HUES6 (cell line): ENCODE data around the gene SLC13A4.
A peak's percentile ranks its signal among the peaks of the same experiment; 100 is the strongest.

Experiments
- H3K27ac ChIP-seq: 2 replicates; pipeline ENCODE4 v1.7.0; 2013; ENCODE audit warnings: low read depth, mild to moderate bottlenecking, low read length, inconsistent platforms
- H3K27me3 ChIP-seq: 2 replicates; pipeline ENCODE4 v1.6.1; 2013; ENCODE audit warnings: low read length; ENCODE audit not compliant: control insufficient read depth, insufficient read depth
- H3K36me3 ChIP-seq: 2 replicates; pipeline ENCODE4 v1.6.1; 2013; ENCODE audit warnings: low read length; ENCODE audit not compliant: control insufficient read depth, insufficient read depth
- H3K4me1 ChIP-seq: 2 replicates; pipeline ENCODE4 v1.6.1; 2013; ENCODE audit warnings: low read length; ENCODE audit not compliant: control insufficient read depth, insufficient read depth
- H3K4me3 ChIP-seq: 2 replicates; pipeline ENCODE4 v1.5.1; 2013; ENCODE audit warnings: low read depth, low read length
- H3K9ac ChIP-seq: one replicate; pipeline ENCODE4 v1.6.1; 2013; ENCODE audit warnings: mild to moderate bottlenecking, low read length
- H3K9me3 ChIP-seq: 2 replicates; pipeline ENCODE4 v1.6.1; 2013; ENCODE audit warnings: low read depth, low read length; ENCODE audit not compliant: control insufficient read depth, insufficient read depth

SLC13A4 gene

DNA sequence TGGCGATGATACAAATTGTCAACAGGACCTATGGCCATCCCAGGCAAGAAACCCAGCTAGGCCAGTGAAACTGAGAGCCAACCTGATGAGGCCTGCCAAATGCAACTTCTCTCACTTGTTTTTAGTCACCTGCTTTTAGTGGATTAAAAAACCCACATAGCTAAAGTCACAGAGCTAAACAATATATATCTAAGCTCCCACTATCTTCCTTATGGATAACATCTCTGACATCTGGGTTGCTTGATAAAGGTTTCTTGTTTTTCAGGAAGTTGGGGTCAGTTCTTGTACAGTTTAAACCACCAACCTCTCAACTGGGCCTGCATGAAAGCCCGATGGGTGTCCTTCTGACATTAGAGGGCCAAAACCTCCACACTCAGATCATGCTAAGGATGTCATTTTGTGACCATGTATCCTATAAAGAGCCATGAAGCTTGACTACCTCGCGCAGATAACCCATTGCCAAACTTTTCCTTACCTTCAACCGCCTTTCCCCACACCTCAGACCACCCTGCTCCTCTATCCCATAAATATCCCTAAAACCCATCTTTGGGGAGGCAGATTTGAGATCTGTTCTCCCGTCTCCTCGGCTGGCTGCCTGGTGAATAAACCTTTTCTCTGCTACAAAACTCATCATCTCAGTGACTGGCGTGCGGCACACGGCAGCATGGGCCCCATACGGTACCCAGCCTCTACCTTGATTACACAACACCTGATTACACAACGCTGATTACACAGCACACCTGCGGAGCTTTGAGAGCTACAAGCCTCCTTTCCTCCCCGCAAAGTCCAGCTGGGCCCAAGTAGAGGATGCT, 66.5 kb downstream of the SLC13A4 start:
- no peak overlapping the region for H3K27ac ChIP-seq
- peaks cover 6% of the 10 kb centered on the region for H3K4me1 ChIP-seq
- H3K9ac ChIP-seq = peak overlapping the region; percentile 96
- peak overlapping the region; percentile 98 for H3K4me3 ChIP-seq
- H3K36me3 ChIP-seq = no peaks in the 10 kb centered on the region
- no peaks in the 10 kb centered on the region for H3K27me3 ChIP-seq
- no peaks in the 10 kb centered on the region for H3K9me3 ChIP-seq

DNA sequence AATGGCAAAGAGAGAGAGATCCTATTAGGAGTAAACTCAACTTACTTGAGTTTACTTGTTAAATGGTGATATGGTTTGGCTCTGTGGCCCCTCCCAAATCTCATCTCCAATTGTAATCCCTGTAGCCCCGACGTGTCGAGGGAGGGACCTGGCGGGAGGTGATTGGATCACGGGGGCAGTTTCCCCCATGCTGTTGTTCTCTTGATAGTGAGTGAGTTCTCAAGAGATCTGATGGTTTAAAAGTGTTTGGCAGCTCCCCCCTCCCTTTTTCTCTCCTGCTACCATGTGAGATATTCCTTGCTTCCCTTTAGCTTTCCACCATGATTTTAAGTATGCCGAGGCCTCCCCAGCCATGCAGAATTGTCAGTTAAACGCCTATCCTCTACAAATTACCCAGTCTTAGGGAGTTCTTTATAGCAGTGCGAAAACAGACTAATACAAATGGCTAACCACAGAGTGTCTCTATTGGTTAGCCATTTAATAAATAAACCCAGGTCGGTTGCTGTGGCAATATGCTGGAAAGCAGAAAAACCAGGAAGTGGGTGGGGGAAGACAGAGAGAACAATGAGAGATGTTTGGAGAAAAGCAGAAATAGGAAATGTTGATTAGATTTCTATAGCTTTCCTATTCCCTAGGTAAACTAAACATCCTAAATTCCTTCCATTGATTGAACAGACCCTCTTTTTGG, 68.7 kb downstream of the SLC13A4 start:
- H3K9me3 ChIP-seq = no peaks in the 10 kb centered on the region
- H3K27me3 ChIP-seq = no peaks in the 10 kb centered on the region
- H3K36me3 ChIP-seq = no peaks in the 10 kb centered on the region
- no peak overlapping the region for H3K27ac ChIP-seq
- H3K4me1 ChIP-seq = peaks cover 6% of the 10 kb centered on the region
- H3K4me3 ChIP-seq = no peak overlapping the region
- H3K9ac ChIP-seq = no peak overlapping the region

DNA sequence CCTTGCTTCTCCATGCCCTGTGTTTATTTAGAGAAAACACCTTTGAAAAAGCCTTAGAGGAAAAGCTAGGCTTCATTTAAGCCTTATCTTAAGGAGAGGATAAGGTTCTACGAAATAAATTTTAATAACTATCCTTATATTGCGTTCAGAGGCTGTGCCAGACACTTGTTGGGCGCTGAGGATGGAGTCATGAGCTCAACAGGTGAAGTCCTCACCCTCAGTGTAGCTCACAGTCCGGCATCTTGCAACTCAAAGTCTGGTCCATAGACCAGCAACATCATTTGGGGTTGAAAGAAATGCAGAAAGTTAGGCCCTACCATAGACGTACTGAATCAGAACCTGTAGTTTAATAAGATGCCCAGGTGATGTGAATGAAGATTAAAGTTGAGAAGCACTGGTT, 69.4 kb downstream of the SLC13A4 start:
- Histone ChIP-seq H3K4me1 (peaks cover 6% of the 10 kb centered on the region), H3K4me3 (no peak overlapping the region), H3K9me3 (no peaks in the 10 kb centered on the region), H3K27ac (no peak overlapping the region), H3K9ac (no peak overlapping the region), H3K27me3 (no peaks in the 10 kb centered on the region), H3K36me3 (no peaks in the 10 kb centered on the region)

DNA sequence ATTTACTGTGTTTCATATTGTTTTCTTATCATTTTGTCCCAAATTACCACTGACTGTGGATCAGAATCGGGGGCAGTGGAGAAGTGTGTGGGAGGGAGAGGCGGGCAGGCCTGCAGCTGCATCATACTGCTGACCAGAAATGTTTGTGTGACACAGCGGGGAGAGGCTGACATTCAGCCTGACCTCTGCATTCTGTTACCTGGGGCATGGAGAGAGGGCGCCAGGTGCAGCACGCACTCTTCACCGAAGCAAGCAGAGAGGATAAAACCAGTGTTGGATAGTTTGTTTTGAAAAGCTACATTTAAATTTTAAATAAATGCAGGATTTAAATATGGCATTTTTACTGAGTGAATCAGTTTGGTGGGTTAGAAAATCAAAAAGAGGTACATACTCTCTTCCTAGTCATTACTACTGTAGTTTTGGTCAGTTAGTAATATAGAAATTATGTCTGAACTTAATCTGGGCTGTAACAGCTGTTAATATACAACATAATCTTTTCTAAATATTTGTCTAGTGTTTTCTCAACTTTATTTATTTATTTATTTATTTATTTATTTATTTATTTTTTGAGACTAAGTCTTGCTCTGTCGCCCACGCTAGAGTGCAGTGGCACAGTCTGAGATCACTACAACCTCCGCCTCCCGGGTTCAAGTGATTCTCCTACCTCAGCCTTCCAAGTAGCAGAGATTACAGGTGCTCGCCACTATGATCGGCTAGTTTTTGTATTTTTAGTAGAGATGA, 74.5 kb downstream of the SLC13A4 start:
- H3K9ac ChIP-seq = no peak overlapping the region
- H3K27me3 ChIP-seq = no peaks in the 10 kb centered on the region
- H3K9me3 ChIP-seq = no peaks in the 10 kb centered on the region
- no peak overlapping the region for H3K27ac ChIP-seq
- H3K4me3 ChIP-seq = no peak overlapping the region
- H3K36me3 ChIP-seq = peaks cover 15% of the 10 kb centered on the region
- no peaks in the 10 kb centered on the region; the same call in 1 of the 2 replicates for H3K4me1 ChIP-seq

DNA sequence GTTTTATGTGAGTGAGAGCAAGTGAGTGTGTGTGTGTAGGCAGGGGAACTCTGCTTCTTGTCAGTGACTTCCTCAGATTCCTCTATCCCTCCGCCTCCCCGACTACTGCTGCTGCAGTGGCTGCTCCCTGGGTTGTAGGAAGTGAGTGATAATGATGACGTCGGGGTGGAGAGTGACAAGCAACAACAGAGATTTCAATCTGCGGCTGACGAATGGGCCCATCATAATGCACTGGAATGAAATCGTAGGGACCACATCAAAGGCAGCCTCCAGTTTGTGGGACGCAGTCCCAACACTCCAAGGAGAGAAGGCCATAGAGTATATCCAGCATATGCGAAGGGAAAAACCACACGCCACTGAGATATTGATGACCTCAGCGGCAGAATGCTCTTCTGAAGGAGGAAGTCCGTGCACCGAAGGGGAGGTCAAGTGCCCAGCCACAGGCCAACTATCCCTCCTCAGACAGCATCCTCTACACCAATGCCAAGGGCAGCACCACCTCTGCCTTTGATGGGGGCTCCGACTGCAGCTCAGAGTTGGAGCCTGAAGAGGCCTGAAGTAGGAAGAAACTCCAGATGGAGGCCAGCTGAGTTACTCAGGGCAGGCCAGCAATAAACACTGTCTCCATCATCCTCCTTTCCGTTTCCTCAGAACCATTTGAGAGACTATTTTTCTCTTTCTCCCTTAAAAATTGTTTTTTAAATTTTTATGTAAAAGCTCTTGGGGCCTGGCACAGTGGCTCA, 77.0 kb downstream of the SLC13A4 start:
- Histone ChIP-seq H3K36me3 (peaks cover 40% of the 10 kb centered on the region), H3K27ac (no peak overlapping the region), H3K4me3 (no peak overlapping the region), H3K9me3 (no peaks in the 10 kb centered on the region), H3K9ac (no peak overlapping the region), H3K4me1 (no peaks in the 10 kb centered on the region; the same call in 1 of the 2 replicates), H3K27me3 (no peaks in the 10 kb centered on the region)

DNA sequence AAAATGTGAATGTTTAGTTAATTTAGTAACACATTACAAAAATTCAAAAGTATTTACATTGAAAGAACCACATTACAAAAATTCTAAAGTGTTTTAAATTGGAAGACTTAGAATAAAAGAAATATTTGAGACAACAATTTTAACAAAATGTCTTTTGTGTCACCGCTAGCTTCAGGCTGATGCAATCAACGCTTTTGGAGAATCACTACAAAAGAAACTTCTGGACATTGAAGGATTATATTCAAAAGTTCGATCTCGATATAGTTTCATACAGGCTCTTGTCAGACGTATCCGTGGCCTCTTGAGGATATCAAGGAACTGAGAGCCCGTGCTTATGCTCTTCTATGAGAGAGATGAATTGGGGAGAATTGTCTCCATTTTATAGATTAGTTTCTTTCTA, 79.8 kb downstream of the SLC13A4 start:
- H3K27me3 ChIP-seq = no peaks in the 10 kb centered on the region
- no peaks in the 10 kb centered on the region; the same call in 1 of the 2 replicates for H3K4me1 ChIP-seq
- H3K9ac ChIP-seq = no peak overlapping the region
- peaks cover 66% of the 10 kb centered on the region for H3K36me3 ChIP-seq
- no peak overlapping the region for H3K27ac ChIP-seq
- H3K9me3 ChIP-seq = no peaks in the 10 kb centered on the region
- H3K4me3 ChIP-seq = no peak overlapping the region

DNA sequence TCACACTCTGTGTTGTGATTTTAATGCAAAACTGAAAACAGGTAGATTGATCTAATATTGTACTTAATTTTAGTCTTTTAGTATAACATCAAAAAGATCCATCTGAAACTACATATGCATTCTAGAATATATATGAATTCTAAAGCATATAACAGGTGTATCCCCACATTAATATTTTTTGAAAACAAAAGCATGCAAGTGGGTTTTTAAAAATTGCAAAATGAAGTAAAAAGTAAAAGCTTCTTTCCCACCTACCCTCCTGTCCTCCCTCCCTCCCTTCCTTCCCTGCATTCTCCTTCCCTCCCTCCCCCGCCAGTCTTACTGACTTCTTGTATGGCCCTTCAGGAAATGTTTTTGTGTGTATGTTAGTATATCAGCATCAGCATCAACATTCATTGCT, 80.2 kb downstream of the SLC13A4 start:
- Histone ChIP-seq H3K27ac (no peak overlapping the region), H3K36me3 (peaks cover 71% of the 10 kb centered on the region), H3K4me1 (no peaks in the 10 kb centered on the region; the same call in 1 of the 2 replicates), H3K27me3 (no peaks in the 10 kb centered on the region), H3K9ac (no peak overlapping the region), H3K9me3 (no peaks in the 10 kb centered on the region), H3K4me3 (no peak overlapping the region)

DNA sequence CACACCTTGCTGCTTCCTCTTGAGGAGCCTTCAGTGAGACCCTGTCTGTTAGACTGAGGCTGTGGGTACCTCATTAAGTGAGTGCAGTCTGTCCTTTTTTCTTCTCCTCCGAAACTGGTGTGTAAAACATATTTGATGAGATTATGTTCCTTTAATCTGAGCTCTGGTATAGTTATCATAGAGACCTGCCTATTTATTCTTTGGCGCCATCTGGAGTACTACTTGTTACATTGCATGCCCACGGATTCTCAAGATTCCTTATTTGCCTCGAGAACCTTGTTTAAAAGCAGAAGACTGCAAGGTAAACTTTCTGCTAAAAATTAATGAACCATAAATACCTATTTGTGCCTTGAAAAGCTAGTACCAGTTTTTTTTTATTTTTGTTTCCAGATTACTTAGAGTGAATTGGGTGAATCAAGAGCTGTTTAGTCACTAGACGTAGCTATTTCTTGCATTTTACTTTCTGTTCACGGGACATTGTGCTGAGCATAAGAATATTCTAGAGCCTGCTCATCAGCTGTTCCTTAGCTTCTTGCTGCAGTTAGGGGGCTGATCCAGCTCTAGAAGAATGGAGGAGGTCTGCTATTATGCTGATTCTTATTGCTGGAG, 82.6 kb downstream of the SLC13A4 start:
- Histone ChIP-seq H3K4me3 (no peak overlapping the region), H3K4me1 (no peaks in the 10 kb centered on the region), H3K27ac (no peak overlapping the region), H3K36me3 (peaks cover 90% of the 10 kb centered on the region), H3K9me3 (no peaks in the 10 kb centered on the region), H3K9ac (no peak overlapping the region), H3K27me3 (no peaks in the 10 kb centered on the region)

DNA sequence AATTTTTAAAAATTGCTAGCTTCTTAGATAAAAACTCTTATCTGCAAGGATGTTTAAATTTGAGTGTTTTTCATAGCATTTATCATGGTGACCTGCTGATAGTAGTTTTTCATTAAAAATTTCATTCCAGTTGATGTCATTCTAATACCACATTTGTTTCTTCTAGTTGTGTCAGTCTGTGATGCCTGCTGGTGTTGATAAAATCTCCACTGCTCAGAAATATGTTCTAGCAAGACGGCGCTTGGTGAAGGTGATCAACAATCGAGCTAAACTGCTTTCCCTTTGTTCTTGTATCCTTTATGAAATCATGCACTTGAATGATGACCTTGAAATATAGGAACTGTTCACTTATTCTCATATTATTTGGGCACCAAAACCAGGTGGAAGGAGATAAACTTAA, 83.3 kb downstream of the SLC13A4 start:
- H3K27ac ChIP-seq = no peak overlapping the region
- H3K36me3 ChIP-seq = peaks cover 97% of the 10 kb centered on the region
- H3K4me1 ChIP-seq = no peaks in the 10 kb centered on the region

DNA sequence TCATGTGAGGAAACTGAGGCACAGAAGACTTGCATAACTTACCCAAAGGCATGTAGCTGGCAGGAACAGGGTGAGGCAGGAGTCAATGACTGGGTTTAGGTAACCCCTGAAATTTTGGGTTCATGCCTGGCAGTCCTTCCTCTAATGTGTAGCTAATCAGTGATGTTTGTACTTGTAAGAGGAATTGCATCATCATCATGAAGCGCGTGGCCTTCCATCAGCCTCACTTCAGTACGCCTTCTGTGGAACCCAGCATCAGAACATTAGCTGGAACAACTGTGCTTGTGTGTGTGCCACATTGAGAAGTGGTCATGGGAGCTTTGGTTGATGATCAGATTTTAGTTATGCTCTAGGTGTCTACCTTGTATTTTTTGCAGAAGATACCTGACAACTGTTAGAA, 83.8 kb downstream of the SLC13A4 start:
- no peak overlapping the region for H3K27ac ChIP-seq
- no peak overlapping the region for H3K9ac ChIP-seq
- no peaks in the 10 kb centered on the region for H3K27me3 ChIP-seq
- H3K4me1 ChIP-seq = no peaks in the 10 kb centered on the region
- no peaks in the 10 kb centered on the region for H3K9me3 ChIP-seq
- H3K4me3 ChIP-seq = no peak overlapping the region
- peaks cover 98% of the 10 kb centered on the region for H3K36me3 ChIP-seq

More for the DNA sequence above, 83.3 kb downstream of the SLC13A4 start:
- Histone ChIP-seq H3K9ac (no peak overlapping the region), H3K27me3 (no peaks in the 10 kb centered on the region), H3K4me3 (no peak overlapping the region), H3K9me3 (no peaks in the 10 kb centered on the region)
